Activated B cell treated with CpG ODN at 0.5 μM for 24 hours (primary cell): Measurements from ENCODE around the gene DUS3L. TPM values are rescaled to one million over a fixed set of nuclear protein-coding genes. Genes with fewer than 3 reads are reported as not detected.

Experiments used
- ATAC-seq: fragments of 200-7000 bp; cut with Tn5 transposase; one replicate; pipeline ENCODE4 v1.10.0; 2021; ENCODE audit warnings: low read depth, mild to moderate bottlenecking, moderate library complexity
- CTCF ChIA-PET: fragments of 350-600 bp; sonication (Branson Sonifier 250); formaldehyde crosslinking; loops from one replicate; lab custom pipeline; 2021; ENCODE audit warnings: antibody characterized with exemption; lab: Charles Lee
- POLR2A ChIA-PET: fragments of 350-600 bp; sonication (Branson Sonifier 250); formaldehyde crosslinking; loops from one replicate; lab custom pipeline; 2021; ENCODE audit warnings: antibody characterized with exemption; lab: Charles Lee
- DNase-seq: peaks from one replicate; pipeline ENCODE4 v3.0.0; 2022
- H3K27ac Mint-ChIP-seq: one replicate; pipeline ENCODE4 v1.8.0; 2020; ENCODE audit warnings: mixed read lengths
- H3K27me3 Mint-ChIP-seq: one replicate; pipeline ENCODE4 v1.8.0; 2021; ENCODE audit warnings: mixed read lengths
- H3K36me3 Mint-ChIP-seq: one replicate; pipeline ENCODE4 v1.8.0; 2021; ENCODE audit warnings: low read depth, mixed read lengths
- H3K4me1 Mint-ChIP-seq: one replicate; pipeline ENCODE4 v1.8.0; 2021; ENCODE audit warnings: mixed read lengths
- H3K4me3 Mint-ChIP-seq: one replicate; pipeline ENCODE4 v1.8.0; 2020; ENCODE audit warnings: mild to moderate bottlenecking, mixed read lengths
- H3K9me3 Mint-ChIP-seq: one replicate; pipeline ENCODE4 v1.8.0; 2020; ENCODE audit warnings: mixed read lengths
- CTCF ChIP-seq: fragments of 200-600 bp; IDR thresholded peaks from one replicate; pipeline ENCODE4 v1.8.0; 2022; ENCODE audit warnings: antibody characterized with exemption, mild to moderate bottlenecking
- intact Hi-C: fragments of 100-400 bp; cut with micrococcal nuclease; formaldehyde crosslinking; loops from one replicate; pipeline ENCODE4 v1.15.1; 2024
- total RNA-seq: library from RNA; stranded (reverse); gene quantifications from 2 replicates; pipeline ENCODE4 v1.2.3, GENCODE V29; 2022

The DUS3L gene
- total RNA-seq, 1 donor from 2014 or later, result 89.1 TPM

- no peak overlapping the region for H3K27ac Mint-ChIP-seq
- ATAC-seq, result no peak
- ChIA-PET CTCF (no interaction called here), POLR2A (no interaction called here)
- DNase-seq, result no peak
- peaks cover 9% of the 10 kb centered on the region for H3K4me1 Mint-ChIP-seq
- intact Hi-C loops, result no loop called here
- TF ChIP-seq CTCF, result no peak
- peaks cover 2% of the 10 kb centered on the region for H3K36me3 Mint-ChIP-seq
- H3K4me3 Mint-ChIP-seq, result no peak overlapping the region
- no peaks in the 10 kb centered on the region for H3K9me3 Mint-ChIP-seq
- peaks cover 13% of the 10 kb centered on the region for H3K27me3 Mint-ChIP-seq
Measured at GRCh38 chr19:5832527-5833216, 41.7 kb upstream of the DUS3L start.

- POLR2A ChIA-PET, result no interaction called here
- no peak overlapping the region for H3K27ac Mint-ChIP-seq
- intact Hi-C loops, result no loop called here
- ATAC-seq (no peak), DNase-seq (no peak)
- H3K36me3 Mint-ChIP-seq, result peaks cover 2% of the 10 kb centered on the region
- peaks cover 12% of the 10 kb centered on the region for H3K4me1 Mint-ChIP-seq
- H3K4me3 Mint-ChIP-seq, result no peak overlapping the region
- no peaks in the 10 kb centered on the region for H3K9me3 Mint-ChIP-seq
- H3K27me3 Mint-ChIP-seq, result peaks cover 13% of the 10 kb centered on the region
- CTCF ChIA-PET, result no interaction called here
- TF ChIP-seq CTCF, result no peak
Measured at GRCh38 chr19:5832061-5832460, 41.1 kb upstream of the DUS3L start.

GRCh38 chr19:5831159-5831558 lies 40.2 kb upstream of the DUS3L start:
- ATAC-seq (no peak), DNase-seq (no peak)
- no peaks in the 10 kb centered on the region for H3K9me3 Mint-ChIP-seq
- peaks cover 13% of the 10 kb centered on the region for H3K27me3 Mint-ChIP-seq
- peaks cover 2% of the 10 kb centered on the region for H3K36me3 Mint-ChIP-seq
- POLR2A ChIA-PET, result no interaction called here
- peaks cover 18% of the 10 kb centered on the region for H3K4me1 Mint-ChIP-seq
- CTCF ChIA-PET, result no interaction called here
- H3K4me3 Mint-ChIP-seq, result no peak overlapping the region
- intact Hi-C loops, result no loop called here
- TF ChIP-seq CTCF, result no peak
- H3K27ac Mint-ChIP-seq, result no peak overlapping the region

- no peaks in the 10 kb centered on the region for H3K9me3 Mint-ChIP-seq
- H3K4me1 Mint-ChIP-seq, result peaks cover 18% of the 10 kb centered on the region
- CTCF ChIA-PET, result interaction anchor here (1.9 kb wide), 1 partner anchor 26 kb away, joined by 9 read pairs; the partner anchor contains the start of gene NRTN
- ATAC-seq (no peak), DNase-seq (no peak)
- H3K27me3 Mint-ChIP-seq, result peaks cover 13% of the 10 kb centered on the region
- TF ChIP-seq CTCF, result no peak
- H3K4me3 Mint-ChIP-seq, result no peak overlapping the region
- POLR2A ChIA-PET, result interaction anchor here (2.0 to 3.6 kb wide), 2 partner anchors 39 to 74 kb away, joined by 15 to 34 read pairs; partner anchors contain the start of genes DUS3L, NDUFA11 and VMAC
- H3K27ac Mint-ChIP-seq, result no peak overlapping the region
- peaks cover 2% of the 10 kb centered on the region for H3K36me3 Mint-ChIP-seq
- intact Hi-C loops, result loop anchor here (2.0 kb wide), 1 partner anchor 139 kb away; the partner anchor contains the start of gene RPL36
Measured at GRCh38 chr19:5829567-5830310, 38.8 kb upstream of the DUS3L start.
